Keratinocyte (primary cell): Measurements from ENCODE around the gene CC2D2B. TPM values are rescaled to one million over a fixed set of nuclear protein-coding genes. Genes with fewer than 3 reads are reported as not detected.
A peak's percentile ranks its signal among the peaks of the same experiment; 100 is the strongest.

ENCODE experiments used
- DNase-seq: peaks from one replicate; pipeline ENCODE4 v3.0.0-alpha.2; 2011; ENCODE audit warnings: low read depth, missing footprints, low spot score
- FAIRE-seq: peaks from 2 replicates; lab custom pipeline; 2011; peaks lifted over from hg19 to GRCh38; lab: Jason Lieb, UNC
- H2AFZ ChIP-seq: 2 replicates; pipeline ENCODE4 v1.6.0; 2012; ENCODE audit warnings: low read length, control low read depth, inconsistent platforms; ENCODE audit not compliant: control insufficient read depth
- H3K27ac ChIP-seq: 2 replicates; pipeline ENCODE4 v1.5.1; 2011; ENCODE audit warnings: low read length; ENCODE audit not compliant: control insufficient read depth, insufficient read depth
- H3K27me3 ChIP-seq: 3 replicates; pipeline ENCODE4 v1.6.0; 2011; ENCODE audit warnings: low read length; ENCODE audit not compliant: control insufficient read depth, insufficient read depth; ENCODE audit errors: extremely low read depth
- H3K36me3 ChIP-seq, 2 experiments: 2 replicates in 1 of 2; 3 replicates in 1 of 2; pipeline ENCODE4 v1.5.1; 2011; ENCODE audit warnings: low read length in 2 of 2, mild to moderate bottlenecking in 1 of 2; ENCODE audit not compliant: control insufficient read depth in 2 of 2, insufficient read depth in 2 of 2; ENCODE audit errors: extremely low read depth in 1 of 2
- H3K4me1 ChIP-seq: 3 replicates; pipeline ENCODE4 v1.5.1; 2011; ENCODE audit warnings: low read length; ENCODE audit not compliant: control insufficient read depth, insufficient read depth; ENCODE audit errors: extremely low read depth
- H3K4me2 ChIP-seq: 3 replicates; pipeline ENCODE4 v1.6.0; 2011; ENCODE audit warnings: low read depth, low read length; ENCODE audit not compliant: control insufficient read depth, insufficient read depth; ENCODE audit errors: extremely low read depth
- H3K4me3 ChIP-seq, 3 experiments: fragments of 200-600 bp in 1 of 3; sonication (generic) in 1 of 3; 2 replicates in 2 of 3; 3 replicates in 1 of 3; pipeline ENCODE4 v1.5.1; 2011 to 2016; ENCODE audit warnings: low read length in 3 of 3, mild to moderate bottlenecking in 3 of 3, control low read depth in 2 of 3, inconsistent platforms in 1 of 3, low read depth in 1 of 3, mixed read lengths in 1 of 3, mixed run types in 1 of 3, moderate library complexity in 1 of 3; ENCODE audit not compliant: control insufficient read depth in 2 of 3, insufficient read depth in 2 of 3; ENCODE audit errors: extremely low read depth in 1 of 3
- H3K79me2 ChIP-seq: 2 replicates; pipeline ENCODE4 v1.6.0; 2012; ENCODE audit warnings: low read length; ENCODE audit not compliant: control insufficient read depth, insufficient read depth
- H3K9ac ChIP-seq: 3 replicates; pipeline ENCODE4 v1.6.0; 2011; ENCODE audit warnings: low read length; ENCODE audit not compliant: control insufficient read depth, insufficient read depth; ENCODE audit errors: extremely low read depth
- H3K9me1 ChIP-seq: 3 replicates; pipeline ENCODE4 v1.6.0; 2011; ENCODE audit warnings: low read length; ENCODE audit not compliant: control insufficient read depth, insufficient read depth; ENCODE audit errors: extremely low read depth
- H3K9me3 ChIP-seq: 2 replicates; pipeline ENCODE4 v1.5.1; 2012; ENCODE audit warnings: low read depth, low read length; ENCODE audit not compliant: control insufficient read depth
- H4K20me1 ChIP-seq: 3 replicates; pipeline ENCODE4 v1.6.0; 2011; ENCODE audit warnings: low read length; ENCODE audit not compliant: control insufficient read depth, insufficient read depth; ENCODE audit errors: extremely low read depth
- EZH2 ChIP-seq: IDR thresholded peaks from one replicate; pipeline ENCODE4 v1.6.1; 2012; ENCODE audit warnings: inconsistent platforms, mild to moderate bottlenecking, low read length, moderate library complexity
- dilution Hi-C: fragments of 300-500 bp; cut with MboI; formaldehyde crosslinking; loops from one replicate; pipeline ENCODE4 v1.7.0; 2020; ENCODE audit warnings: low sequenced_read_pairs; ENCODE audit not compliant: extremely low pct_ligation_motif_present
- polyA plus RNA-seq, 5 experiments: library from polyadenylated mRNA; depleted of rRNA in 3 of 5; stranded (reverse) in 3 of 5; stranded (forward) in 1 of 5; unstranded in 1 of 5; fragments of >200 nt; gene quantifications; 1 replicate in 1 of 5; 2 replicates in 3 of 5; 3 replicates in 1 of 5; pipeline versions ENCODE4 v1.2.1 to v1.2.3, GENCODE V29; 2011 to 2012; ENCODE audit warnings: missing spikeins in 2 of 5, low read depth in 1 of 5, low replicate concordance in 1 of 5
- TF ChIP-seq, protein P1 (sequence below), 3 experiments: IDR thresholded peaks in 1 of 3; conservative IDR thresholded peaks in 1 of 3; optimal IDR thresholded peaks in 1 of 3; 2 replicates in 2 of 3; 3 replicates in 1 of 3; pipeline versions ENCODE3 to v1.5.1; 2011; ENCODE audit warnings: low read length in 3 of 3, mild to moderate bottlenecking in 3 of 3, moderate library complexity in 2 of 3, control low read depth in 1 of 3, inconsistent platforms in 1 of 3; ENCODE audit not compliant: insufficient read depth in 2 of 3; ENCODE audit errors: extremely low read depth in 1 of 3

The CC2D2B gene
- polyA plus RNA-seq, 1 donor (not counting 4 experiments of a cell fraction or from before 2014, with no cell fraction given): 0.10 TPM

DNA sequence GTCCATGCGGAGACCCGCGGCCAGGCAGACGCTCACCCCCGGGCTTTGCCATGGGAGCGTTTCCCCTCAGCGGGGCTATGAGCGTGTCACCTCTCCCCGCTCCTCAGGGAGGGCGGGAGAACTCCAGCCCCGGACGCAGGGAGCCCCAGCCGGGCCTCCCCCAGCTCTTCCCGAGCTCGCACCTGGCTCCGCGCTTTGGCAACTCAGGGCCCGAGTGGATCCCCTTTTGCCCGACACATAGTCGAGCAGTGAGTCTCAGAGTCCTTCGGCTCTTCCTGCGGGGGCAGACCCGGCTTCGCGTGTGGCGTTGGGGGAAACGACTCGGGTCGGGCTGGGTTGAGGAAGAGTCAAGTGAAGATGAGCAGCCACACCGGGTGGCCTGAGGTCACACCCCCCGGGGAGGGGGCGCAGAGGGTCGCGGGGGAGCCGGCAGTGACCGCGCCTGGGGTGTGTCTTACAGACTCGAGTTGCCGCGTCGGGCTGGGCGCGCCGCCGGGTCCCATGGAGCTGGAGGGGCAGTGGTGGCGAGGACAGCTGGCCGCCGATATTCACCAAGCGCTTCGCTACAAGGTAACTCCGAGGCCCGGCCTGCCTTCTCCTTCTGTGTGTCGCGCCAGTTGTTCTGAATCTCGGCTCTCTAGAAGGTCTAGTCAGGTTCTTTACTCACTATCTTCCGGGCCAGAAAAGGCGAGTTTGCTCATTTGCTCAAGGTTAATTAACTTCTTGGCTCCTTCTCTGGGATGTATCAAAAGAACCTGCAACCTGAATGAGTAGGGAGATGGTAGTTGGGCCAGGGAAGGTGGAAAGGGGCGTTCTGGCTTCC, 136.3 kb downstream of the CC2D2B start:
- FAIRE-seq (no peak), DNase-seq (no peak)
- Histone ChIP-seq H4K20me1 (no peaks in the 10 kb centered on the region), H3K36me3 (peaks cover 0 to 3% of the 10 kb centered on the region in 2 experiments), H2AFZ (peak overlapping the region; percentile 81), H3K9me3 (no peaks in the 10 kb centered on the region), H3K27me3 (no peaks in the 10 kb centered on the region), H3K4me1 (peaks cover 8% of the 10 kb centered on the region), H3K27ac (peak overlapping the region; percentile 77), H3K4me2 (peak overlapping the region; percentile 88), H3K9me1 (no peaks in the 10 kb centered on the region), H3K4me3 (peak overlapping the region; percentile 82 to 95 (median 89)), H3K9ac (peak overlapping the region; percentile 92), H3K79me2 (peaks cover 36% of the 10 kb centered on the region)
- dilution Hi-C loops: no loop called here
- TF ChIP-seq, protein P1, sequence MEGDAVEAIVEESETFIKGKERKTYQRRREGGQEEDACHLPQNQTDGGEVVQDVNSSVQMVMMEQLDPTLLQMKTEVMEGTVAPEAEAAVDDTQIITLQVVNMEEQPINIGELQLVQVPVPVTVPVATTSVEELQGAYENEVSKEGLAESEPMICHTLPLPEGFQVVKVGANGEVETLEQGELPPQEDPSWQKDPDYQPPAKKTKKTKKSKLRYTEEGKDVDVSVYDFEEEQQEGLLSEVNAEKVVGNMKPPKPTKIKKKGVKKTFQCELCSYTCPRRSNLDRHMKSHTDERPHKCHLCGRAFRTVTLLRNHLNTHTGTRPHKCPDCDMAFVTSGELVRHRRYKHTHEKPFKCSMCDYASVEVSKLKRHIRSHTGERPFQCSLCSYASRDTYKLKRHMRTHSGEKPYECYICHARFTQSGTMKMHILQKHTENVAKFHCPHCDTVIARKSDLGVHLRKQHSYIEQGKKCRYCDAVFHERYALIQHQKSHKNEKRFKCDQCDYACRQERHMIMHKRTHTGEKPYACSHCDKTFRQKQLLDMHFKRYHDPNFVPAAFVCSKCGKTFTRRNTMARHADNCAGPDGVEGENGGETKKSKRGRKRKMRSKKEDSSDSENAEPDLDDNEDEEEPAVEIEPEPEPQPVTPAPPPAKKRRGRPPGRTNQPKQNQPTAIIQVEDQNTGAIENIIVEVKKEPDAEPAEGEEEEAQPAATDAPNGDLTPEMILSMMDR (optimal IDR thresholded peaks at IDR 0.05 in 1 of 3, IDR thresholded peaks at IDR 0.05 in 1 of 3, conservative IDR thresholded peaks at IDR 0.05 in 1 of 3; ENCODE audit: extremely low read depth in 1 of 3, insufficient read depth in 2 of 3, low read length in 3 of 3): no peak
- no peak for TF ChIP-seq EZH2

DNA sequence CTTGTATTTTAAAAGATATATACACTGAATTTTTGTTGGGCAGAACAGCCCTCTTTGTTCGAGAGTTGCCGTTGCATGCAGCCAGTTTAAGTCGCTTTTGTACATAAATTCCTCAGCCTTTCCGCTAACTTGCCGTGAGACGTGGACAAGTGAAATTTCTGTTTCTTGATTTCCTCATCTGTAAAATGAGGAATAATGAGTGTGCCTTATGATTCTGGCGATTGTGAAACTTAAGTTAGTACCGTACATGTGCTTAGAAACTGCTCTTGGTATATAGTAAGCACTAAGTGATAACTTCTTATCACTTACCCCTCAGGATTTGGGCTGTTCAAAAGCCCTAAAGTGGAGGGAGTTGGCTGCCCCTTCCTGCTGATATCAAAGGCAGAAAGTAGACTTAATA, 137.0 kb downstream of the CC2D2B start:
- dilution Hi-C loops: no loop called here
- no peaks in the 10 kb centered on the region for H3K9me1 ChIP-seq
- TF ChIP-seq, protein P1 (optimal IDR thresholded peaks at IDR 0.05 in 1 of 3, IDR thresholded peaks at IDR 0.05 in 1 of 3, conservative IDR thresholded peaks at IDR 0.05 in 1 of 3; ENCODE audit: extremely low read depth in 1 of 3, insufficient read depth in 2 of 3, low read length in 3 of 3): no peak
- TF ChIP-seq EZH2: no peak
- H3K4me3 ChIP-seq: peak overlapping the region; percentile 82 to 95 (median 89)
- no peaks in the 10 kb centered on the region for H3K27me3 ChIP-seq
- DNase-seq: no peak
- H3K9ac ChIP-seq: peak overlapping the region; percentile 92
- H3K9me3 ChIP-seq: no peaks in the 10 kb centered on the region
- H3K79me2 ChIP-seq: peaks cover 39% of the 10 kb centered on the region
- peak overlapping the region; percentile 81 for H2AFZ ChIP-seq
- peaks cover 0 to 3% of the 10 kb centered on the region in 2 experiments for H3K36me3 ChIP-seq
- H4K20me1 ChIP-seq: no peaks in the 10 kb centered on the region
- peaks cover 8% of the 10 kb centered on the region for H3K4me1 ChIP-seq
- H3K27ac ChIP-seq: peak overlapping the region; percentile 77
- peak overlapping the region; percentile 88 for H3K4me2 ChIP-seq
- FAIRE-seq: peak; percentile 9
